HCEC 1CT (cell line): ENCODE results near the gene RASA4B.
"Not testable (repeated sequence)": the region's sequence is repeated elsewhere in the genome, so short reads cannot be mapped to it uniquely, and the experiment has no call there.

Source experiments
- DNase-seq: peaks from one replicate; pipeline ENCODE4 v3.0.0-alpha.2; 2017

RASA4B gene

GRCh38 chr7:102510575-102510974 is 7.0 kb downstream of the RASA4B start:
- not testable (repeated sequence) for DNase-seq

- DNase-seq: not testable (repeated sequence)
Observed at GRCh38 chr7:102507410-102508088, 10.0 kb downstream of the RASA4B start.

GRCh38 chr7:102505298-102506185 is 12.0 kb downstream of the RASA4B start:
- not testable (repeated sequence) for DNase-seq

- DNase-seq: not testable (repeated sequence)
Observed at GRCh38 chr7:102503141-102503540, 14.4 kb downstream of the RASA4B start.

GRCh38 chr7:102498321-102498720 is 19.3 kb downstream of the RASA4B start:
- not testable (repeated sequence) for DNase-seq

GRCh38 chr7:102497308-102497707 is 20.3 kb downstream of the RASA4B start:
- DNase-seq: not testable (repeated sequence)

GRCh38 chr7:102496861-102497260 is 20.7 kb downstream of the RASA4B start:
- DNase-seq: not testable (repeated sequence)

- DNase-seq: not testable (repeated sequence)
Observed at GRCh38 chr7:102494473-102495149, 23.0 kb downstream of the RASA4B start.

GRCh38 chr7:102494026-102494425 is 23.6 kb downstream of the RASA4B start:
- DNase-seq: not testable (repeated sequence)

- not testable (repeated sequence) for DNase-seq
Observed at GRCh38 chr7:102493220-102493935, 24.2 kb downstream of the RASA4B start.

GRCh38 chr7:102490529-102491075 is 27.0 kb downstream of the RASA4B start:
- DNase-seq: not testable (repeated sequence)

- not testable (repeated sequence) for DNase-seq
Observed at GRCh38 chr7:102484317-102484716, 33.3 kb downstream of the RASA4B start.

- not testable (repeated sequence) for DNase-seq
Observed at GRCh38 chr7:102481962-102482361, 35.6 kb downstream of the RASA4B start.

GRCh38 chr7:102479982-102480637 is 37.5 kb downstream of the RASA4B start:
- not testable (repeated sequence) for DNase-seq

GRCh38 chr7:102479209-102479584 is 38.4 kb downstream of the RASA4B start:
- not testable (repeated sequence) for DNase-seq

GRCh38 chr7:102478314-102479208 is 39.0 kb downstream of the RASA4B start, which contains the start of gene POLR2J:
Gene POLR2J (minus strand): TSS chr7:102478922. CDS start chr7:102478860, 62 bp downstream.
- DNase-seq: peak; percentile 60

GRCh38 chr7:102474736-102475435 is 42.7 kb downstream of the RASA4B start:
- DNase-seq: not testable (repeated sequence)

- not testable (repeated sequence) for DNase-seq
Observed at GRCh38 chr7:102474116-102474515, 43.5 kb downstream of the RASA4B start.

GRCh38 chr7:102473271-102473991 is 44.1 kb downstream of the RASA4B start:
- DNase-seq: no peak
